K562 (cell line): ENCODE results near the gene ATP6V0A1. TPM values are rescaled to one million over a fixed set of nuclear protein-coding genes. Genes with fewer than 3 reads are reported as not detected.

ENCODE experiments used
- CBX1 ChIP-seq: sonication (generic); IDR thresholded peaks from 2 replicates; pipeline ENCODE4 v1.6.1; 2016; ENCODE audit warnings: antibody characterized with exemption, low read depth, mild to moderate bottlenecking
- CHD2 ChIP-seq: IDR thresholded peaks from 2 replicates; pipeline ENCODE4 v1.6.1; 2011; ENCODE audit warnings: low read depth, low read length
- CREBBP ChIP-seq: IDR thresholded peaks from one replicate; pipeline ENCODE4 v1.6.1; 2012; ENCODE audit warnings: low read depth, mild to moderate bottlenecking, control low read depth, inconsistent platforms, low read length
- DIDO1 ChIP-seq: fragments of 450-650 bp; IDR thresholded peaks from 2 replicates; pipeline ENCODE4 v1.6.1; 2016; ENCODE audit warnings: low read depth, missing biosample characterization, missing genetic modification characterization
- HDAC3 ChIP-seq: fragments of 450-650 bp; IDR thresholded peaks from 2 replicates; pipeline ENCODE4 v1.6.1; 2018; ENCODE audit warnings: borderline replicate concordance, mild to moderate bottlenecking, moderate library complexity; ENCODE audit not compliant: partially characterized antibody
- HNRNPK ChIP-seq: fragments of 200-400 bp; formaldehyde crosslinking; IDR thresholded peaks from one replicate; pipeline ENCODE4 v1.6.1; 2018; ENCODE audit warnings: mild to moderate bottlenecking, low read depth, low read length; ENCODE audit not compliant: poor library complexity, severe bottlenecking
- KAT2B ChIP-seq: IDR thresholded peaks from one replicate; pipeline ENCODE4 v1.6.1; 2012; ENCODE audit warnings: low read depth, mild to moderate bottlenecking, control low read depth, inconsistent platforms, low read length, moderate library complexity
- MXD1 ChIP-seq: fragments of 250-450 bp; sonication (Bioruptor Pico); IDR thresholded peaks from 2 replicates; pipeline ENCODE4 v1.8.0; 2021; ENCODE audit warnings: borderline replicate concordance, mild to moderate bottlenecking, moderate library complexity; ENCODE audit not compliant: poor library complexity, severe bottlenecking
- PCBP1 ChIP-seq: fragments of 200-400 bp; formaldehyde crosslinking; IDR thresholded peaks from 2 replicates; pipeline ENCODE4 v1.6.1; 2018; ENCODE audit warnings: mild to moderate bottlenecking, low read depth, low read length; ENCODE audit not compliant: poor library complexity, severe bottlenecking
- PHB2 ChIP-seq: fragments of 450-650 bp; IDR thresholded peaks from 2 replicates; pipeline ENCODE4 v1.6.1; 2017; ENCODE audit warnings: low read depth
- POLR2B ChIP-seq: fragments of 450-650 bp; IDR thresholded peaks from 2 replicates; pipeline ENCODE4 v1.6.1; 2018; ENCODE audit warnings: low read depth; ENCODE audit not compliant: partially characterized antibody
- RBFOX2 ChIP-seq: fragments of 200-400 bp; formaldehyde crosslinking; IDR thresholded peaks from 2 replicates; pipeline ENCODE4 v1.6.1; 2017; ENCODE audit warnings: low read depth, mild to moderate bottlenecking, low read length, moderate library complexity
- RFX1 ChIP-seq: fragments of 450-650 bp; IDR thresholded peaks from 2 replicates; pipeline ENCODE4 v1.6.1; 2016; ENCODE audit warnings: mild to moderate bottlenecking, moderate library complexity
- SAP30 ChIP-seq: fragments of 200-600 bp; sonication (generic); IDR thresholded peaks from 2 replicates; pipeline ENCODE4 v1.6.1; 2012; ENCODE audit warnings: borderline replicate concordance, low read depth, mild to moderate bottlenecking, moderate library complexity, low read length, control low read depth, inconsistent platforms; ENCODE audit not compliant: insufficient read depth, poor library complexity, severe bottlenecking
- SMARCA4 ChIP-seq: fragments of 450-650 bp; IDR thresholded peaks from 2 replicates; pipeline ENCODE4 v1.6.1; 2016
- SRSF1 ChIP-seq: fragments of 200-400 bp; formaldehyde crosslinking; IDR thresholded peaks from 2 replicates; pipeline ENCODE4 v1.6.1; 2017; ENCODE audit warnings: mild to moderate bottlenecking, low read depth, low read length, moderate library complexity
- STAG1 ChIP-seq: sonication (generic); formaldehyde crosslinking; IDR thresholded peaks from 2 replicates; pipeline ENCODE4 v1.5.0; 2020; ENCODE audit warnings: missing genetic modification reagents, borderline replicate concordance
- TAL1 ChIP-seq: fragments of 450-650 bp; IDR thresholded peaks from 2 replicates; pipeline ENCODE4 v1.6.1; 2016; ENCODE audit warnings: mild to moderate bottlenecking
- XRCC5 ChIP-seq: fragments of 200-400 bp; formaldehyde crosslinking; IDR thresholded peaks from 2 replicates; pipeline ENCODE4 v1.6.1; 2017; ENCODE audit warnings: low read depth, mild to moderate bottlenecking, low read length
- ZBTB7A ChIP-seq: IDR thresholded peaks from 2 replicates; pipeline ENCODE4 v1.6.1; 2011; ENCODE audit warnings: low read depth, mild to moderate bottlenecking, low read length, moderate library complexity, borderline replicate concordance; ENCODE audit not compliant: control insufficient read depth
- ZNF12 ChIP-seq: sonication (generic); formaldehyde crosslinking; IDR thresholded peaks from 2 replicates; pipeline ENCODE4 v1.4.0; 2020; ENCODE audit warnings: mild to moderate bottlenecking, missing genetic modification reagents
- ZNF174 ChIP-seq: fragments of 250-450 bp; sonication (Bioruptor Pico); IDR thresholded peaks from 2 replicates; pipeline ENCODE4 v1.4.0; 2020; ENCODE audit warnings: mild to moderate bottlenecking
- ZNF197 ChIP-seq: fragments of 200-800 bp; sonication (Bioruptor generic); IDR thresholded peaks from 2 replicates; pipeline ENCODE4 v1.6.1; 2016; ENCODE audit warnings: low read depth, missing genetic modification characterization, missing compliant biosample characterization
- ZNF212 ChIP-seq: fragments of 450-650 bp; formaldehyde crosslinking; IDR thresholded peaks from 2 replicates; pipeline ENCODE4 v1.4.0; 2020; ENCODE audit warnings: mild to moderate bottlenecking
- ZNF23 ChIP-seq: fragments of 250-450 bp; sonication (Bioruptor Pico); IDR thresholded peaks from 2 replicates; pipeline ENCODE4 v1.4.0; 2020; ENCODE audit warnings: mild to moderate bottlenecking
- ZNF263 ChIP-seq: sonication (generic); formaldehyde crosslinking; IDR thresholded peaks from 2 replicates; pipeline ENCODE4 v1.8.0; 2022; ENCODE audit warnings: mild to moderate bottlenecking, missing genetic modification reagents, borderline replicate concordance
- ZNF274 ChIP-seq: IDR thresholded peaks from 2 replicates; pipeline ENCODE4 v1.6.1; 2011; ENCODE audit warnings: low read depth, mild to moderate bottlenecking, low read length, moderate library complexity, borderline replicate concordance
- polyA plus RNA-seq, 8 experiments: library from polyadenylated mRNA; depleted of rRNA in 4 of 8; stranded (reverse) in 5 of 8; unstranded in 3 of 8; fragments of >200 nt; fragmentation: Nextera tagmentation in 2 of 8; fragmentation: Illumina TruSeq in 1 of 8; extraction: Ambion mirVana in 2 of 8; extraction: Trizol in 1 of 8; gene quantifications; 2 replicates each; pipeline versions ENCODE4 v1.2.1 to v1.2.3, GENCODE V29; 2011 to 2014; ENCODE audit warnings: inconsistent platforms in 1 of 8, missing spikeins in 1 of 8
- total RNA-seq, 7 experiments: library from RNA; depleted of rRNA in 6 of 7; stranded (reverse); fragments of >200 nt in 6 of 7; fragmentation: Illumina TruSeq in 2 of 7; extraction: Trizol in 2 of 7; gene quantifications; 2 replicates each; pipeline versions ENCODE4 v1.2.1 to v1.2.3, GENCODE V29; 2011 to 2021; ENCODE audit warnings: low replicate concordance in 1 of 7
- TF ChIP-seq, protein P1 (sequence below): fragments of 250-450 bp; sonication (Bioruptor Pico); IDR thresholded peaks from 2 replicates; pipeline ENCODE4 v1.5.0; 2021

Gene ATP6V0A1
- total and polyA plus RNA-seq, 9 of the 15 experiments (the other 6 are each of a cell fraction or from before 2014, with no cell fraction given), result 11.8 to 158 (median 75.5) TPM

DNA sequence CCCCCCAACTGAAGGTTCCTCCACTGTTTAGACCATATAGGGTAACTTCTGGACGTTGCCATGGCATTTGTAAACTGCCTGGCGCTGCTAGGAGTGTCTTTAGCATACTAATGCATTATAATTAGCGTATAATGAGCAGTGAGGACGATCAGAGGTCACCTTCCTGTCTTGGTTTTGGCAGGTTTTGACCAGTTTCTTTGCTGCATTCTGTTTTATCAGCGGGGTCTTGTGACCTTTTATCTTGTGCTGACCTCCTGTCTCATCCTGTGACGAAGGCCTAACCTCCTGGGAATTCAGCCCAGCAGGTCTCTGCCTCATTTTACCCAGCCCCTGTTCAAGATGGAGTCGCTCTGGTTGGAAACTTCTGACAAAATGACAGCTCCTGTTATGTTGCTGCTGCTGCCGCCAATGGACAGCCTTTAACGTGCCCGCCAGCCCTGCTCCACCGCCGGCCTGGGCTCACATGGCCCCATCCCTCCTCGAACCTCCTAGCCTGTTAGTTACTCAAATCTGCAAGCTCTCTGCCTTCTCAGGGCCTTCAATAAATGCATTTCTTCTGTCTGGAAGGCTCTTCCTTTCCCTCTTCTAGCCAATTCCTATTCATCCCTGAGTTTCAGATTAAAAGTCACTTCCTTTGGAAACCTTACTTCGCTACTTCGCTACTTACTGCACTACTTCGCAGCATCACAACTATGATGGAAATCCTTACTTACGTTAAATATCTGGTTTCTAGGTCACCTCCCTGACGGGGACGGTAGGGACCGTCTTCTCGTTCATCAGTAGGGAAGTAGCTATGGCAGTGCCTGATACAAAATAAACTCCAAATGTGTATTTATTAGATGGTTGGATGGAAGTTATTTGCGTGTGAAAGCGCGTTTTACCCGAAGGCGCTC, 76.7 kb downstream of the ATP6V0A1 start (continued):
- TF ChIP-seq MXD1 (CRISPR knock-in tag) (peak; percentile 76), ZBTB7A (no peak), ZNF23 (CRISPR knock-in tag) (peak; percentile 88), KAT2B (no peak), ZNF274 (no peak), CHD2 (no peak), POLR2B (peak; percentile 57), ZNF212 (peak; percentile 89; the same call in 1 of the 2 replicates), PHB2 (no peak), ZNF12 (CRISPR knock-in tag) (no peak), SMARCA4 (peak; percentile 21; the same call in 1 of the 2 replicates), RBFOX2 (no peak), TAL1 (no peak), STAG1 (CRISPR knock-in tag) (no peak), ZNF174 (CRISPR knock-in tag) (peak; percentile 81; the same call in 1 of the 2 replicates), DIDO1 (tag) (no peak), SAP30 (no peak), ZNF263 (CRISPR knock-in tag) (no peak), PCBP1 (no peak), HDAC3 (no peak), HNRNPK (no peak), ZNF197 (CRISPR knock-in tag) (peak; percentile 98), CBX1 (no peak), XRCC5 (no peak), CREBBP (no peak), SRSF1 (no peak), RFX1 (no peak; the same call in 1 of the 2 replicates)
- TF ChIP-seq, protein P1, sequence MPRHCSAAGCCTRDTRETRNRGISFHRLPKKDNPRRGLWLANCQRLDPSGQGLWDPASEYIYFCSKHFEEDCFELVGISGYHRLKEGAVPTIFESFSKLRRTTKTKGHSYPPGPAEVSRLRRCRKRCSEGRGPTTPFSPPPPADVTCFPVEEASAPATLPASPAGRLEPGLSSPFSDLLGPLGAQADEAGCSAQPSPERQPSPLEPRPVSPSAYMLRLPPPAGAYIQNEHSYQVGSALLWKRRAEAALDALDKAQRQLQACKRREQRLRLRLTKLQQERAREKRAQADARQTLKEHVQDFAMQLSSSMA, result peak; percentile 60; the same call in 1 of the 2 replicates
